ENCODE measurements around the gene ALDH16A1. TPM values are rescaled to one million over a fixed set of nuclear protein-coding genes. Genes with fewer than 3 reads are reported as not detected.

The ALDH16A1 gene
- total and polyA plus RNA-seq, 2 donors (not counting 3 experiments of a cell fraction or from before 2014, with no cell fraction given) = 27.6 to 33.2 TPM

DNA sequence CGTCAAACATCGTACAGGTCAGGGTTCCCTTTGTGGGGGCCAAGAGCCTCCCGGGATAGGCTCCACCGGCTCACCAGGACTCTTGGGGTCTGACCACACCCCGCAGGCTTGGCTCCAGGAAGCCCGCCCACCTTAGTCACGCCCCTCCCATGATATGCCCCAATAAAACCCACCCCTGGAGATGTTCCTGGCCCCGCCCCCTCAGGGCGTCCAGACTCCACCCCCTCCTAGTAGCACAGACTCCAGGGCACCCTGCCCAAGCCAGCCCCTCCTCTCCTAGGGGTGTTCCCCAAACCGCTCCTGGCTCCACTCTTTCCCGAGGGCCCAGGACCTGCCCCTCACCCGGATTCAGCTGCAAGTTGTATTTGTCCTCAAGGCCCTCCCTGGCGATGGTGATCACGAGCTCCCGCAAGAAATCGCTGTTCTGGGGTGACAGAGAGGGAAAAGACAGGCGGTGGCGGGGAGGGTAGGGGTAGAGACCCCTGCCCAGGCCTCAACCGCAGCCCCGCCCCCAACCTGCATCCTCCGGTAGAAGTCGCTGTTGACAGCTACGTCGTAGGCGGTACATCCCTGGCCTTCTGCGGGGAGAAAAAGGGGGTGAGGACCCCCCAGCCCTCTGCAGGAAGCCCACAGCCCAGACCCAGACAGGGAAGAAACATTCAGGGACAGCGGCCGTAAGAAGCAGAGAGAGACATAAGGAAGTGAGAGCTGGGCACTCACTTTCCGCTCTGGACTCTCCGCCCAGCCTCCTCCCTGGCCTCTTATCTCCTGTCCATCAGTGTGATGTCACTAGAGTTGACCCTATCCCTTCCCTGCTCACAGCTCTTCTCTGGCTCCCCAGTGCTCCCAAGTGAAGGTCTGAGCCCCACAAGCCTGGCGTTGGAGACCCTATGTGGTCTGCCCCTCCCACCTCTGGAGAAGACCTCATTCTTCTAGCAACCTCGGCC, 5.3 kb upstream of the ALDH16A1 start:
- Histone ChIP-seq H3K36me3 (ENCODE audit: control insufficient read depth in 2 of 2, extremely low read depth in 1 of 2, insufficient read depth in 2 of 2, low read length in 2 of 2) (peaks cover 0 to 4% of the 10 kb centered on the region in 2 experiments), H3K4me3 (replicated peaks in 1 of 3; ENCODE audit: insufficient read depth in 1 of 3, low read depth in 1 of 3, low read length in 3 of 3) (no peak overlapping the region), H3K27me3 (ENCODE audit: control insufficient read depth in 2 of 2, insufficient read depth in 2 of 2, low read length in 2 of 2) (no peaks in the 10 kb centered on the region), H4K20me1 (replicated peaks; ENCODE audit: control insufficient read depth, extremely low read depth, insufficient read depth, low read length) (no peaks in the 10 kb centered on the region), H3K9me3 (replicated peaks; ENCODE audit: control insufficient read depth, insufficient read depth, low read length) (no peaks in the 10 kb centered on the region), H3K79me2 (ENCODE audit: control insufficient read depth, insufficient read depth, low read length) (peaks cover 10% of the 10 kb centered on the region), H3K4me1 (ENCODE audit: control insufficient read depth, extremely low read depth, insufficient read depth, low read length) (peaks cover 5% of the 10 kb centered on the region), H3K27ac (ENCODE audit: insufficient read depth, low read depth, low read length) (no peak overlapping the region), H3K9ac (replicated peaks; ENCODE audit: extremely low read depth, insufficient read depth, low read length) (no peak overlapping the region), H2AFZ (ENCODE audit: low read depth, low read length) (no peak overlapping the region), H3K9me1 (replicated peaks; ENCODE audit: control insufficient read depth, extremely low read depth, insufficient read depth, low read length) (no peaks in the 10 kb centered on the region), H3K4me2 (ENCODE audit: insufficient read depth, low read length) (no peak overlapping the region)
- intact Hi-C loops (cut with micrococcal nuclease) (no loop called here), dilution Hi-C loops (cut with MboI; ENCODE audit: extremely low pct_ligation_motif_present, low sequenced_read_pairs) (no loop called here)
- FAIRE-seq = no peak
- CTCF ChIA-PET = no interaction called here
- TF ChIP-seq CTCF (IDR thresholded peaks at IDR 0.05; ENCODE audit: extremely low read depth in 1 of 2, insufficient read depth in 1 of 2, low read depth in 1 of 2, low read length in 2 of 2) = no peak
- TF ChIP-seq POLR2A (IDR thresholded peaks at IDR 0.05; ENCODE audit: low read depth, low read length) = no peak
- TF ChIP-seq GATA2 (IDR thresholded peaks at IDR 0.05; ENCODE audit: insufficient read depth, insufficient read length, low read depth, low read length) = no peak
- TF ChIP-seq POLR2AphosphoS5 (IDR thresholded peaks at IDR 0.05; ENCODE audit: insufficient read depth, low read depth, low read length) = no peak
- TF ChIP-seq EZH2 (IDR thresholded peaks at IDR 0.05; ENCODE audit: borderline replicate concordance, low read depth, low read length, severe bottlenecking) = no peak
- TF ChIP-seq MYC (IDR thresholded peaks at IDR 0.05; ENCODE audit: low read depth, low read length) = no peak
- no peak for TF ChIP-seq FOS (IDR thresholded peaks at IDR 0.05; ENCODE audit: borderline replicate concordance, insufficient read depth, low read length)
- TF ChIP-seq MAX (IDR thresholded peaks at IDR 0.05; ENCODE audit: insufficient read depth, insufficient read length) = no peak
- TF ChIP-seq JUN (IDR thresholded peaks at IDR 0.05; ENCODE audit: borderline replicate concordance, insufficient read depth, insufficient read length, low read depth) = no peak
- no TSS peak for BruUV-seq (replicated peaks)
- peak; percentile 17 for DNase-seq (ENCODE audit: low read depth, low spot score)
- POLR2A ChIA-PET = no interaction called here
